HL-60 (cell line): ENCODE data around the gene U2AF2.
A peak's percentile ranks its signal among the peaks of the same experiment; 100 is the strongest.

Experiments used
- DNase-seq, 2 experiments: peaks; one replicate each; pipeline ENCODE4 v3.0.0-alpha.2; 2010 to 2020; ENCODE audit warnings: low read depth in 1 of 2, low spot score in 1 of 2
- H3K27ac ChIP-seq: fragments of 250-450 bp; sonication (Bioruptor Pico); replicated peaks from 2 replicates; pipeline ENCODE4 v1.5.1; 2020; ENCODE audit warnings: mild to moderate bottlenecking, moderate library complexity
- H3K27me3 ChIP-seq: fragments of 250-450 bp; sonication (Bioruptor Pico); 2 replicates; pipeline ENCODE4 v1.5.1; 2021; ENCODE audit warnings: mild to moderate bottlenecking, moderate library complexity; ENCODE audit not compliant: insufficient read depth, poor library complexity, severe bottlenecking
- H3K4me3 ChIP-seq: replicated peaks from 2 replicates; pipeline ENCODE4 v1.5.1; 2011; ENCODE audit warnings: mild to moderate bottlenecking, control low read depth, low read length; ENCODE audit not compliant: insufficient read depth
- CTCF ChIP-seq: IDR thresholded peaks from one replicate; pipeline ENCODE4 v1.5.1; 2011; ENCODE audit warnings: low read length, control low read depth, inconsistent platforms; ENCODE audit not compliant: insufficient read depth
- GABPA ChIP-seq: IDR thresholded peaks from 2 replicates; pipeline ENCODE4 v1.6.1; 2012; ENCODE audit warnings: low read depth
- POLR2AphosphoS5 ChIP-seq: IDR thresholded peaks from 2 replicates; pipeline ENCODE4 v1.6.1; 2012; ENCODE audit warnings: low read depth
- REST ChIP-seq: IDR thresholded peaks from 2 replicates; pipeline ENCODE4 v1.6.1; 2012; ENCODE audit warnings: low read depth; ENCODE audit not compliant: insufficient replicate concordance
- SPI1 ChIP-seq: IDR thresholded peaks from 2 replicates; pipeline ENCODE4 v1.6.1; 2012; ENCODE audit warnings: low read depth, mild to moderate bottlenecking, borderline replicate concordance

U2AF2 gene

DNA sequence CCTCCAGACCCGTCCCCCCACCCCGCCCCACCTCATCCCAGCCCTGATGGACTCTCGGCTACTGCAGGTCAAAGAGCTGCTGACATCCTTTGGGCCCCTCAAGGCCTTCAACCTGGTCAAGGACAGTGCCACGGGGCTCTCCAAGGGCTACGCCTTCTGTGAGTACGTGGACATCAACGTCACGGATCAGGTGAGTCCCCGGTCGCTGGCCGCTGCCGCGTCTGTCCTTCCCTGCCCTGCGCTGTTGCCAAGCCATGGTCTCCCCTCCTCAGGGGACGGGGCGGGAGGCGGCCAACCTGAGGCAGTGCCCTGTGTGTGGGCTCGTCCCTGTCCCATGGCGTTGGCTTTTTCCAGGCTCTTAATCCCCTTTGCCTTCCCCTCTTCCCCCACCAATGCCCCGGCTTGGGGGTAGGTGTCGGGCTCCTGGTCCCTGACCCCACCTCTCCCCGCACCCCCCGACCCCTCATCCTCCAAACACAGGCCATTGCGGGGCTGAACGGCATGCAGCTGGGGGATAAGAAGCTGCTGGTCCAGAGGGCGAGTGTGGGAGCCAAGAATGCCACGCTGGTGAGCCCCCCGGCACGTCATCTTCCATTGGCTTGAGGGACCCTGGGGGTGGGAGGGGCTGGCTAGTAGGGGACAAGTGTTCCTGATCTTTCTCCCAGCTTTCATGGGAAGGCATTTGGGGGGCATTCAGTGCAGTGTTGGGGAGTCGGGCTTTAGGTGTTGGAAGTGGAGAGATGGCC, 13.9 kb downstream of the U2AF2 start:
- no peak for DNase-seq
- Histone ChIP-seq H3K27ac (no peak overlapping the region), H3K27me3 (no peaks in the 10 kb centered on the region), H3K4me3 (no peak overlapping the region)
- TF ChIP-seq POLR2AphosphoS5 (no peak), CTCF (no peak), SPI1 (no peak), GABPA (no peak), REST (no peak)

GRCh38 chr19:55669418-55670279, 14.8 kb downstream of the U2AF2 start:
- no peak overlapping the region for H3K4me3 ChIP-seq
- no peak for DNase-seq
- no peak for TF ChIP-seq CTCF
- no peak for TF ChIP-seq SPI1
- TF ChIP-seq GABPA = no peak
- H3K27me3 ChIP-seq = no peaks in the 10 kb centered on the region
- no peak overlapping the region for H3K27ac ChIP-seq

- no peaks in the 10 kb centered on the region for H3K27me3 ChIP-seq
- peak in 1 of 2 experiments; percentile 84 for DNase-seq
- H3K27ac ChIP-seq = no peak overlapping the region
- TF ChIP-seq CTCF (no peak), SPI1 (no peak), GABPA (no peak), REST (no peak), POLR2AphosphoS5 (no peak)
- no peak overlapping the region for H3K4me3 ChIP-seq
Observed at GRCh38 chr19:55670280-55671053, 15.6 kb downstream of the U2AF2 start.
